ENCODE data around the gene BCL6.

BCL6 gene

DNA sequence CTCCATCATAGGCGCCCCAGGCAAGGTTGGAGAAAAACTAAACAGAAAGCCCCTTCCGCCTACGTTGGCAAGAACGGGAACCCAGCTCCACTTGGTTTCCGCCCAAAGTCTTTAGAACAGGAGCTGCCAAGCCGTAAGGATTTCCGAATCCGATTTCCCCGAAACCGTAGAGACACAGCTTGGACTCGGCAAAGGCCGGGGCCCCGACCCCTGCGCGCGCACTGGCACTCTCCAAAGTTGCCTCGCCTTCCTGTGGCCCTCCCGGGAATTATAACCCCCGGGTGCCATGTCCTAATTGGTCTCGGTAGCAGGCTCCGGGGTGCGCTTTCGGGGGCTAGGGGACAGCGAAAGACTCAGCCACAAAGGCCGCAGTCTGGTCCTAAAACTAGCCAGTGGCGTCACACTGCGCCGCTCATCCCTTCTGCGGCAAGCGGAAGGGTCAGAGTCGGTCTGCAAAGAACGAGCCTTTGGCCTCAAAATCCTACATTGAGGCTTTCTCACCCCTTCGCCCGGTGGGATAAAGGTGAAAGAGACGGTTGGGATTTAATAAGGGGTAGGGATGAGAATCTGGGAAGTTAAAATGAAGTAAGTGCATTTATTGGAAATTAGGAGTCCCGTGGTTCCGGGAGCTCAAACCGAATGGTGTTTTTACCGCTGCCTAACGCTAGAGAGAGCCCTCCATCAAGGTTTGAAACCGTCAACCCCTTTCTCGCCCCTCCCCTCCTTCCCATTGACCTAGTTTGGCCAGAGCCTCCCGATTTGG lies 6.8 kb downstream of the BCL6 start:
- peak; percentile 49 for DNase-seq

GRCh38 chr3:187738071-187738330 lies 7.3 kb downstream of the BCL6 start:
- no peak for DNase-seq

DNA sequence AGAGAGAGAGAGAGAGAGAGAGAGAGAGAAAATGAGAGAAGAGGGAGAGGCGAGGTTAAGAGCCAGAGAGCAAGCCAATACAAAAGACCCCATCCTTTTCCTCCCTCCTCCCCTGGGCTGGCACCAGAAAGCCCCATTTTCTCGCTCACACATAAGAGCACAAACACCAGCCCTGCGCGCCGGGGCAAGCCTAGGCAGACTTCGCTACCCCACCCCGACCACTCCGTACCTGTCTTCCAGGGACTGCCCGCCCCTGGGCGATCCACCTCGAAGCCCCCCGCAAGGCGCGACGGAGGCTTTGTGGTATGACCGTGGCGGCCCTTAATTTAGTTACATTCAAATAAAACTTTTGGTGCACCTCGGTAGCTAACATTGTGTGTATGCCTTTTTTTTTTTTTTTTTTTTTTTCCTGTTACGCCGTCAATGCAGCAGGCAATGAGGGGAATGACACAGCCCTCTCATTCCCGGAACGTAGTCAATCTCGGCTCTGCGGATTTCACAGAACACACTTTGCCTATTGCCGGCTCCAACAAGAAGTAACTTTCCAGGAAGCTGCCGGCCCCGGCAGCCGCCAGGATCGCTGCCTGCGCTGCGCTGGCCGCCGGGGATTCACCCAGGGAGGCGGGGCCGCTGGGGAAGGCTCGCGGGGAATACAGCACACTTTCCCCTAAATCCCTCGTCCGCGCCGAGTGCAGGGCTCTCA lies 7.7 kb downstream of the BCL6 start:
- DNase-seq, result no peak

GRCh38 chr3:187737006-187737367 lies 8.3 kb downstream of the BCL6 start:
- DNase-seq, result no peak

- no peak for DNase-seq
Observed at GRCh38 chr3:187736418-187736871, 8.8 kb downstream of the BCL6 start.

- DNase-seq, result no peak
Observed at GRCh38 chr3:187735837-187736236, 9.4 kb downstream of the BCL6 start.

- DNase-seq, result no peak
Observed at GRCh38 chr3:187735383-187735782, 9.9 kb downstream of the BCL6 start.

GRCh38 chr3:187734841-187735240 lies 10.4 kb downstream of the BCL6 start:
- DNase-seq, result no peak

DNA sequence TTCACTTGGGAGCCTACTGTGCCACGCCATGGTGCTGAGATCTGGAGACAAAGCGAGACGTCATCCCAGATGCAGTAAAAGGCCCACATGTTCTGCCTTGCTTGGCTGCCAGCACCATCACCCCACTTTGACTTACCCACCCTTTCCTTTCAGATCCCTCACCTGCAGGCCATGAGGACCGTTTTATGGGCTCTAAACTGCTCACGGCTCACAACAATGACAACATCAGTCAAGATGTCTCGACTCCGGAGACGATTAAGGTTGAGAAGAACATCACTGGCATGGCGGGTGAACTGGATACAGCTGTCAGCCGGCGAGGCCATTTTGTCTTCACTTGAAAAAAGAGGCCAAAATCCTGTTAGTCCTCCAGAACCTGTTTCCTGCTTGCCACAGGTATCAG lies 11.9 kb downstream of the BCL6 start:
- DNase-seq, result no peak

GRCh38 chr3:187729598-187729997 lies 15.7 kb downstream of the BCL6 start:
- DNase-seq, result no peak

DNA sequence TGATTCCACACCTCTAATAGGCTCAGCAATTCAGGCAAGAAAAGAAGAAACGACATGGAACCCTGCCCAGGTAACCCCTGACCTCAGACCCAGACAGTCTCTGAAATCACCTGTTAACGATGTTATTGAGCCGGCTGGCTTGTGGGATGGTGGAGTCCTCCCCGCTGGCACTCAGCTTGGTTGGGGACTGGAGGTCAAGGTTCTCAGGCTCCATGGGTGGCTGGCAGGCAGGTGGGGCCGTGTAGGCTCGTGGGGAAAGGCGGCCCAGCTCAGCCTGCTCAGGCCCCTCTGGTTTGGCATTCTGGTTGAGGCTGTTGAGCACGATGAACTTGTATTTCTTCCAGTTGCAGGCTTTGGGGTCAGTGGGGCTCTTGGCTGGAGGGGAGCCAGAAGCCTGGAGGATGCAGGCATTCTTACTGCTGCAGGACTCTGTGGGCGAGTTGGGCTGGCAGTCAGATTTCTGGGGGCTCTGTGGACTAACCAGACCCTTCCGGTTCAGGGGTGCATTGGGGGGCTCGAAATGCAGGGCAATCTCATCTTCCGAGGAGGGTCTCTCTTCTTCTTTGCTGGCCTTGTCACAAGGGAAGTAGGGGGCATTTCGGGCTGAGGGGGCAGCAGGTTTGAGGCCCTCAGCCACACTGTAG lies 16.2 kb downstream of the BCL6 start:
- DNase-seq, result no peak

DNA sequence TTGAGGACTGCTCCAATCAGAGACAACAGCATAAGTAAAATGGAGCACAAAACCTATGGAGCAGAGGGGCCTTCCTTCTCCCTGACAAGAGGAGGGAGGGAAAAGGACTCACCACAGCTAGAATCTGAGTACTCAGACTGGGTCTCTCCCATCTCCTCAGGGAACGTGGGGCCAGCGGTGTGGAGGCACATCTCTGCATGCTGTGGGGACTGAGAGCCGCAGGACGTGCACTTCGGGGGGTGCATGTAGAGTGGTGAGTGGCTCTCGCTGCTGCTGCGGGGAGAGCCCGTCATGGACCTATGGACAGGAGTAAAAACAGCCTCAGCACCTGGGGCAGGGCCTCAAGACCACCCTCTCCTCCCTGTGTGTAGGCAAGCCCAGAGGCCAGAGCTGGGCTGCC lies 17.0 kb downstream of the BCL6 start:
- DNase-seq, result no peak

- no peak for DNase-seq
Observed at GRCh38 chr3:187726564-187726963, 18.7 kb downstream of the BCL6 start.

GRCh38 chr3:187725653-187726370 lies 19.5 kb downstream of the BCL6 start:
- no peak for DNase-seq

DNA sequence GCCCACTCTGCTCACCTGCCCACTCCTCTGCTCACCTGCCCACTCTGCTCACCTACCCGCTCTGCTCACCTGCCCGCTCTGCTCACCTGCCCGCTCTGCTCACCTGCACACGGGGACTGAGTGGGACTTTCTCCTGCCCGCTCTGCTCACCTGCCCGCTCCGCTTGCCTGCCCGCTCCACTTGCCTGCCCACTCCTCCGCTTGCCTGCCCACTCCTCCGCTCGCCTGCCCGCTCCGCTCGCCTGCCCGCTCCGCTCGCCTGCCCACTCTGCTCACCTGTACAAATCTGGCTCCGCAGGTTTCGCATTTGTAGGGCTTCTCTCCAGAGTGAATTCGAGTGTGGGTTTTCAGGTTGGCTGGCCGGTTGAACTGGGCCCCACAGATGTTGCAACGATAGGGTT lies 20.0 kb downstream of the BCL6 start:
- DNase-seq, result no peak

DNA sequence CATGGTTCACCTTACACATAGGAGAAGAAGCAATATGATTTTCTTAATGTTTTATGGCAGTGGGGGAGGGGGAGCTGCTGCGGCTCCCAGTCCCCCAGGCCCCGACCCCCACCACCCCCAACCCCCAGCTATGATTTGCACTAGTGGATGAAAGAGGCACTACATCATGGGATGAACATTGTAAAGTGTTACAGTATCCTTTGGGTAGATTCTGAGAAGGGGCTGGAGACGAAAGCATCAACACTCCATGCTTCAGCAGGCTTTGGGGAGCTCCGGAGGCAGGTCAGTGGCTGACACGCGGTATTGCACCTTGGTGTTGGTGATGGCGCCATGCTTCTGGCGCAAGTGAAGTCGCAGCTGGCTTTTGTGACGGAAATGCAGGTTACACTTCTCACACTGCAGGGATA lies 23.1 kb downstream of the BCL6 start:
- no peak for DNase-seq

DNA sequence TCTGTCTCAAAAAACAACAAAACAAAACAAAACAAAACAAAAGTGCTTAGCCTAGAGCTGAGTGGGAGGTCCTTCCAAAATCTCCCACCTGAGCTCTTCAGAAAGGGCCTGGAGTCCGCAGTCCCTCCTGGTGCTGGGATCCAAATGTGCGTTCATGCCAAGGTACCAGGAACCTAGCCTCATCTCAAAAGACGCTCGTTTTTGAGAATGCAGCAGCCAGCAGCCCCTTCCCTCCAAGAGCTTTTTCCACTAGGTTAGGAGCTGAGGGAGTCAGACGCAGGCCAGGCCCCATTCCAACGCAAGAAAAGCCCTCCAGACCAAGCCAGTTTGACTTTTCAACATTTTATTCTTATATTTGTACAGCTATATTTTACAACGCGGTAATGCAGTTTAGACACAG lies 24.2 kb downstream of the BCL6 start:
- DNase-seq, result no peak

DNA sequence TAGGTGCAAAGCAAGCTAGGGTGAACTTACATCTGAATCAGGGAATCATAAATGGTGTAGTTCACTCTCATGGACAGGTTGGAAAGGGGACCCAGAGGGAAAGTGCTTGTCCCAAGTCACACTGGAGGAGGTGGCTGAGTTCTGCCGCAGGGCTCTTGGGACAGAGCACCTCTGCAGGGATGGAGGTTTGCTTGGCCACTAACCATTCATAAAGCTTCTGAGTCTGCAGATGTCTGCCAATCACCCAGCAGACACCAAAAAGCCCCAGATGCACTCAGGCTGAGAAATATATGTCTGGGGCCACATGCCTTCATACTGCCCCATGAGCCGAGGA lies 25.0 kb downstream of the BCL6 start:
- DNase-seq, result no peak

DNA sequence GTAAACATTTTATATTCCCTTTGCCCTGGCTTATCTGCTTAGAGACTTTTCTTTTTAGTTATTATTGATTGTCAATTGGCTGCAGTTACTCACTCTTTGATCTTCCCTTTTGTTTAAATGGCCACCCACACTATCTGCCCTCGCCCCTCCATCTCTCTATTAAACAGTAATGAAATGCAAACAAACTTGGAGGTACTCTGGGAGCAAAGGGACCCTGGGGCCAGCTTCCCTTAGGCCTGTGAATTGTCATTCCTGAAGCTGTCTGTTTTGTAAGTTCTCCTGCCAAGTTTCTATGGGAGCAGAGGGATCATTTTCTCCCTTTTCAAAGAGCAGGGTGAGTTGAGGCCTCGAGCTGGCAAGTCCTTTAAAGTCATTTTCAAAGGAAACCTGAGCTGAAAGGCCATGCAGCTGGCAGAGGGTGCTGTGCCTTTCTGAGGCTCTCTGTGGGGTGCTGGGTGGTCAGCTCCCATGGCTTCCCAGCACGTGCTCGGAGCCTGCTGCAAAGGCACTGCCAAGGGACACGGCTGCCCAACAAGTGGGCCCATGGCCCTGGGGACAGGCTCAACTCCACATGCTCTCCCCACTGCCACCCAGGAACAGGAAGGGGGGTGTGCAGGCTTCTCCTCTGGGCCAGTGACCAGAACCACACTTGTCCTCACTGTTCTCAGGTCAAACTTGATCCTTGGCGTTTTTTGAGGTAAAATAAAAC lies 25.5 kb downstream of the BCL6 start:
- DNase-seq, result no peak

GRCh38 chr3:187718802-187719201 lies 26.5 kb downstream of the BCL6 start:
- no peak for DNase-seq

- DNase-seq, result no peak
Observed at GRCh38 chr3:187717572-187717971, 27.7 kb downstream of the BCL6 start.

- peak; percentile 28 for DNase-seq
Observed at GRCh38 chr3:187714404-187714979, 30.8 kb downstream of the BCL6 start.

DNA sequence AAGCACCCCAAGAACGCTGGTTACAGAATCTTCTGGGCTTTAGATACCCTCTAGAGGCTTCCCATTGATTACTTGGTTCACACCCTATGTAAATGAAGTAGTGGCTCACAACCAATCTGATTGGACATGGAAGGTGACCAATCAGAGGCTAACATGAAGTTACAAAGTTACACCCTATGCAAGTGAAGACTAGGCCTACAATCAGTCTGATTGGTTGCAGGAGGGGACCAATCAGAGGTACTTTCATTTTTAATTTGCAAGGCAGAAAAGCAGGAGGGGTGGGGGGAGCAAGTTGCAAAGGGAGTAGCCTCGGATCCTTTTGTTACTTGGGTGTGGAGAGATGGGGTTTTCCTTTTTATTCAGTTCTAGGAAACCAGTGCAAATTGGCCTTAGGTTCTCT lies 31.8 kb downstream of the BCL6 start:
- no peak for DNase-seq

Measured in NCI-H2081 treated with DMSO at 0.1 percent for 48 hours (cell line).